DMS 273 (cell line): ENCODE data around the gene SLC7A6OS.

Experiments used
- DNase-seq: peaks from one replicate; lab custom pipeline; 2025; ENCODE audit not compliant: unreplicated experiment; lab: John Stamatoyannopoulos, UW

The SLC7A6OS gene

DNA sequence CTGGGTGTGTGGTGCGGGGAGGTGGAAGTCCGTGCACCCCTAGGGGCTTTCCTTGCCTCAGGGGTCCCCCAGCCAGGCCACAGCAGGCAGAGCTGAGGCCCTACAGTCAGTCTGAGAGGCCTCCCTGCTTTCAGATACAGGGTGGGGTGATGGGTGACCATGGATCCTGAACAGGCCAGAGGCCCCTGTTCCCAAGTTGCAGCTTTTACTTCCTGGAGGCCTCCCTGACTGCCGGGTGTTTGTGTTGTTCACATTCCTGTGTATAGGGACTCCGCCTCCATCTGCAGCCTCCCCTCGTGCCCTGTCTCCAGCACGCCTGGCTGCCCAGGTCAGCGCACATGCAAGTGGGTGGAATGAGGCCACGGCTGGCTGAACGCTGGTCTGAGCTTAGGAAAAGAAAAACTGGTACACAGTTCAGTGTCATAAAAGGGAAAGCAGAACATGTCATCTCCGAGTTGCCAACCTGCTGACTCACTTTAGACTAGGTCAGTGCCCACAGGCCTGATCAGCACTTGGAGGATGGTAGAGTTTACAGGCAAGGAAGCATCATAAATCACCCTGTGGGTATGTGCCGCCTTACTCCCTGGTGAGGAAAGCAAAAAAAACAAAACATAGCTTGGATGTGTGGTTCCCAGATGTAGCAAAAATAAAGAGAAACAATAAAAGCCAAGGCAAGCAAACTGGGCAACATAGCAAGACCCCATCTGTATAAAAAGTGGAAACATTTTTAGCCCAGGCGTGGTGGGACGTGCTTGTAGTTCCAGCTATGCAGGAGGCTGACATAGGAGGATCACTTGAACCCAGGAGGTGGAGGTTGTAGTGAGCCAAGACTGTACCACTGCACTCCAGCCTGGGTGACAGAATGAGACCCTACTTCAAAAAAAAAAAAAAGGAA, 52.6 kb downstream of the SLC7A6OS start:
- no peak for DNase-seq

- peak; percentile 55 for DNase-seq
Measured at GRCh38 chr16:68257251-68257905, 53.4 kb downstream of the SLC7A6OS start.

GRCh38 chr16:68255712-68256111, 55.0 kb downstream of the SLC7A6OS start:
- no peak for DNase-seq

DNA sequence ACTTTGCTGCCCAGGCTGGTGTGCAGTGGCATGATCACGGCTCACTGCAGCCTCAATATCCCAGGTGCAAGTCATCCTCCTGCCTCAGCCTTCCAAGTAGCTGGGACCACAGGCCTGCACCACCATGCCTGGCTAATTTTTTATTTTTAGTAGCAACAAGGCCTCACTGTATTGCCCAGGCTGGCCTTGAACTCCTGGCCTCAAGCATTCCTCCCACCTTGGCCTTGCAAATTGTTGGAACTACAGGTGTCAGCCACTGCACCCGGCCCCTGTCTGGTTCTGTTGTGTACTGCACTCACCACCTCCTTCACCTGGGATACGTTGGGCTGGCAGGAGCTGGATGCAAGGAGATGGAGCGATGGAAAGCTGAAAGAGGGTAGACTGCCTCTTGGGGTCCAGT, 57.0 kb downstream of the SLC7A6OS start:
- no peak for DNase-seq

DNA sequence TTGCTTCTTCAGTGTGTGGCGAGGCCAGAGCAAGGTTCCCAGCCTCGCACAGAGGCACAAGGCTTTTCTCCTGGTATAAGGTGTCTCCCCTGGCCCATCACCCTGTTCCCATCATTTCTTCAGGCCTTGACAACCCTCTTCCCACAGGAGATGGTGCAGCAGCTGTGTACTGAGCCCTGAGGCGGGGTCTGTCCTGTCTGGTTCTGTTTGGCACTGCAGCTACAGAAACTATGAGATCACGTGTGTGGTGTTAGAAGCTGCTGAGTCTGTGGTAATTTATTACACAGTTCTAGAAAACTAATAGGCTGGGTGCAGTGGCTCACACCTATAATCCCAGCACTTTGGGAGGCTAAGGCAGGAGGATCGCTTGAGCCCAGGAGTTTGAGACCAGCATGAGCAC, 58.4 kb downstream of the SLC7A6OS start:
- no peak for DNase-seq

DNA sequence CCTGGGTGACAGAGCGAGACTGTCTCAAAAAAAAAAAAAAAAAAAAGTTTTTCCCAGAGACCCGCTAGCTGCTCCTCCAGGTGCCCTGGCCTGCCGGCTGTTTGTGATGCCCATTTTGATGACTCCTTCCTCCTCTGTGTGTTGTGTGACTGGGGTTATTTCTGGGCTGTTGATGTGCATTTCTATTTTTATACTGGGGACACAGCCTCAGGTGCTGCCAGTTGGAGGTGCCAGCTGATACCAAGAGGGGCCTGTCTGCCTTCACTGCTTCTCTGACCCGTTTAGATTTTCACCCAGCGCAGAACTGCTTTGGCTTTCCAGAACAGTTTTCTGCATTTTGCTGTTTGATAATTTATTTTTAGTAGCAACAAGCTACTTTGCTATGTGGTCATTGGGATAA, 58.9 kb downstream of the SLC7A6OS start:
- no peak for DNase-seq

DNA sequence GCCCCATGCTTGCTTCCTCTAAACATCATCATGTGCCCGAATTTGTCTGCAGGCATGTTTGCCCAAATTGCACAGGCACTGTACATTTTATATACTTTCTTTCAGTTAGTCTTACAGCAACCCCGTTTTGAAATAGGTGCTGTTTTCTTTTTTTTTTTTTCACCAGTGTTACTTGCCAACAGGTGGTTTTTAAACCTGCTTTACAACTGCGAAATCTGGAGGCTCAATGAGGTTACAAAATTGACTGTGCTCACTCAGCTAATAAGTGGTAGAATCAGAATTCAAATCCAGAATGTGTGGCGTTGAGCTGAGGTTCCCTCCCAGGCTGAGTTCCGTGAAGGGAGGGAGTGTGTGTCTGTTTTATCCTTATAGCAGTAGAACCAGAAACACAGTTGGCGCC, 59.8 kb downstream of the SLC7A6OS start:
- DNase-seq, result no peak

GRCh38 chr16:68249371-68249770, 61.4 kb downstream of the SLC7A6OS start:
- no peak for DNase-seq
